ENCODE results near the gene MDM4. TPM values are rescaled to one million over a fixed set of nuclear protein-coding genes. Genes with fewer than 3 reads are reported as not detected.

MDM4 gene
- total RNA-seq, 1 experiment from 2014 or later = 49.6 TPM

DNA sequence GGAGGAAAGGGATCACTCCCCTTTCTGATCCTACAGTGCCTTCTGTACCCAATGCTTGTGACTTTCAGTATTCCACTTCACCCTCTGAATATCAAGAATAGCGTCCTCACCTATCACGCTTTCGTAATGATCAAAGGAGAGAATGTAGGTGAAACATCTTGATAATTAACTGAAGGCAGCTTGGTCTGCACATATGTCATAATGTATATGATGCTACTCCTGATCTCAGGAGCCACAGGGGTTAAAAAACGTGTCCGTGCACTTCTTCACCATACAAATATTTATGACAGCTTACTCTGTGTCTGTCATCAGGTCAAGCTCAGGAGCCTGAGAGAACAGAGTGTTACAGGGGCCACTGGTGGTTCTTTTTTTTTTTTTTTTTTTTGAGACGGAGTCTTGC lies 20.4 kb upstream of the MDM4 start:
- Histone ChIP-seq H3K18ac (ENCODE audit: insufficient read length, low read depth, low read length) (no peak overlapping the region), H3T11ph (ENCODE audit: low read length) (no peak overlapping the region), H3K79me1 (ENCODE audit: insufficient read depth, low read depth, low read length, poor library complexity, severe bottlenecking) (no peaks in the 10 kb centered on the region), H2BK5ac (ENCODE audit: insufficient read length, low read length) (no peak overlapping the region), H2BK20ac (ENCODE audit: low read depth, low read length, poor library complexity, severe bottlenecking) (no peak overlapping the region), H4K20me1 (ENCODE audit: control insufficient read depth, insufficient read depth, insufficient read length) (no peaks in the 10 kb centered on the region), H3K23ac (ENCODE audit: insufficient read length, low read depth, low read length) (no peak overlapping the region), H2AK5ac (ENCODE audit: insufficient read length, low read length) (no peak overlapping the region), H3K23me2 (ENCODE audit: insufficient read length, low read depth, low read length, poor library complexity, severe bottlenecking) (peaks cover 16% of the 10 kb centered on the region), H3K9me3 (ENCODE audit: control insufficient read depth, low read depth, low read length) (no peaks in the 10 kb centered on the region), H3K27ac (ENCODE audit: insufficient read length, low read depth, low read length) (no peak overlapping the region), H3K14ac (ENCODE audit: insufficient read depth, low read length) (no peak overlapping the region), H4K5ac (ENCODE audit: insufficient read length, low read depth, low read length) (no peak overlapping the region), H3K4me1 (ENCODE audit: insufficient read depth, low read length) (peaks cover 9% of the 10 kb centered on the region; the same call in 1 of the 2 replicates), H2AFZ (ENCODE audit: low read length) (no peak overlapping the region), H3K4ac (ENCODE audit: low read depth, low read length) (no peak overlapping the region), H3K56ac (ENCODE audit: insufficient read length, low read depth, low read length) (no peak overlapping the region), H3K4me2 (ENCODE audit: insufficient read depth, insufficient read length, low read length) (peak overlapping the region; percentile 78), H4K8ac (replicated peaks; ENCODE audit: insufficient read length, low read depth, low read length) (no peak overlapping the region), H3K9ac (ENCODE audit: extremely low read depth, insufficient read length, low read length) (no peak overlapping the region), H2BK15ac (ENCODE audit: low read depth, low read length) (no peak overlapping the region), H3K27me3 (ENCODE audit: insufficient read depth, low read length) (no peaks in the 10 kb centered on the region), H4K91ac (ENCODE audit: insufficient read length, low read depth, low read length) (no peak overlapping the region), H3K79me2 (ENCODE audit: insufficient read depth, low read length) (no peaks in the 10 kb centered on the region), H2BK120ac (ENCODE audit: low read depth, low read length, poor library complexity, severe bottlenecking) (no peak overlapping the region), H2BK12ac (ENCODE audit: insufficient read length, low read depth, low read length) (no peak overlapping the region)
- Mint-ChIP-seq H3K4me3 (peak overlapping the region; percentile 74 to 88), H3K9me3 (no peaks in the 10 kb centered on the region), H3K27me3 (ENCODE audit: low read depth) (peaks cover 24% of the 10 kb centered on the region), H3K36me3 (ENCODE audit: insufficient read depth in 1 of 3, low read depth in 3 of 3) (no peaks in the 10 kb centered on the region), H3K27ac (no peak overlapping the region), H3K4me1 (peaks cover 28 to 32% of the 10 kb centered on the region in 2 experiments)
- TF ChIP-seq, protein P1, sequence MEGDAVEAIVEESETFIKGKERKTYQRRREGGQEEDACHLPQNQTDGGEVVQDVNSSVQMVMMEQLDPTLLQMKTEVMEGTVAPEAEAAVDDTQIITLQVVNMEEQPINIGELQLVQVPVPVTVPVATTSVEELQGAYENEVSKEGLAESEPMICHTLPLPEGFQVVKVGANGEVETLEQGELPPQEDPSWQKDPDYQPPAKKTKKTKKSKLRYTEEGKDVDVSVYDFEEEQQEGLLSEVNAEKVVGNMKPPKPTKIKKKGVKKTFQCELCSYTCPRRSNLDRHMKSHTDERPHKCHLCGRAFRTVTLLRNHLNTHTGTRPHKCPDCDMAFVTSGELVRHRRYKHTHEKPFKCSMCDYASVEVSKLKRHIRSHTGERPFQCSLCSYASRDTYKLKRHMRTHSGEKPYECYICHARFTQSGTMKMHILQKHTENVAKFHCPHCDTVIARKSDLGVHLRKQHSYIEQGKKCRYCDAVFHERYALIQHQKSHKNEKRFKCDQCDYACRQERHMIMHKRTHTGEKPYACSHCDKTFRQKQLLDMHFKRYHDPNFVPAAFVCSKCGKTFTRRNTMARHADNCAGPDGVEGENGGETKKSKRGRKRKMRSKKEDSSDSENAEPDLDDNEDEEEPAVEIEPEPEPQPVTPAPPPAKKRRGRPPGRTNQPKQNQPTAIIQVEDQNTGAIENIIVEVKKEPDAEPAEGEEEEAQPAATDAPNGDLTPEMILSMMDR (conservative IDR thresholded peaks at IDR 0.05) = no peak
- no CpG with 5 or more reads among the region's 6 CpGs for WGBS (ENCODE audit: extremely low coverage, insufficient read length, low lambda C conversion rate)
- no peak for DNase-seq

Measured in H9 (cell line).